Body of pancreas (tissue), 4 donors: ENCODE measurements around the gene THSD7B. TPM values are rescaled to one million over a fixed set of nuclear protein-coding genes. Genes with fewer than 3 reads are reported as not detected.

ENCODE experiments used
- ATAC-seq: fragments of 150-250 bp; one replicate; pipeline ENCODE4 v1.9.1; 2016
- DNase-seq, 4 donors: peaks; one replicate each; pipeline ENCODE4 v3.0.0-alpha.2; 2019
- H3K27ac ChIP-seq, 4 donors: fragments of 200-600 bp; sonication (generic); 1 replicate in 3 of 4; 2 replicates in 1 of 4; pipeline versions ENCODE4 v1.5.1 to v1.6.1; 2016 to 2019; ENCODE audit warnings: mild to moderate bottlenecking in 1 of 4, mixed read lengths in 1 of 4, moderate library complexity in 1 of 4
- H3K27me3 ChIP-seq, 2 donors: fragments of 200-600 bp; sonication (generic); one replicate each; pipeline ENCODE4 v1.6.0; 2016; ENCODE audit warnings: mild to moderate bottlenecking in 1 of 2
- H3K36me3 ChIP-seq, 2 donors: fragments of 200-600 bp; sonication (generic); replicated peaks in 1 of 2; 2 replicates each; pipeline ENCODE4 v1.5.1; 2016; ENCODE audit warnings: low read depth in 2 of 2; ENCODE audit not compliant: insufficient read depth in 1 of 2
- H3K4me1 ChIP-seq: fragments of 200-600 bp; sonication (generic); one replicate; pipeline ENCODE4 v1.6.0; 2016
- H3K4me3 ChIP-seq, 2 donors: fragments of 200-600 bp; sonication (generic); 1 replicate in 1 of 2; 2 replicates in 1 of 2; pipeline ENCODE4 v1.5.1; 2016 to 2019
- H3K9me3 ChIP-seq, 3 donors: fragments of 200-600 bp; sonication (generic); 1 replicate in 2 of 3; 2 replicates in 1 of 3; pipeline ENCODE4 v1.5.1; 2016
- CTCF ChIP-seq, 7 experiments: fragments of 450-650 bp in 4 of 7; fragments of 200-600 bp in 3 of 7; sonication (generic) in 3 of 7; IDR thresholded peaks; one replicate each; pipeline ENCODE4 v1.5.1; 2016 to 2019; ENCODE audit warnings: antibody characterized with exemption in 7 of 7
- POLR2A ChIP-seq, 3 donors: fragments of 450-650 bp; IDR thresholded peaks; one replicate each; pipeline ENCODE4 v1.6.1; 2016; ENCODE audit warnings: antibody characterized with exemption in 3 of 3, mild to moderate bottlenecking in 2 of 3
- WGBS, 2 donors: methylation state at CpG; one replicate each; pipeline ENCODE4 v1.1.5; 2017; 5-methylcytosine and 5-hydroxymethylcytosine counted together
- intact Hi-C: fragments of 100-400 bp; cut with DNase I; formaldehyde crosslinking; loops from one replicate; pipeline ENCODE4 v1.15.1; 2023
- total RNA-seq, 2 donors: library from RNA; depleted of rRNA; stranded (reverse); fragments of >200 nt; gene quantifications; one replicate each; pipeline ENCODE4 v1.1.0, GENCODE V29; 2016

The THSD7B gene
- total RNA-seq, 2 donors from 2014 or later: 0.26 to 0.33 TPM

- TF ChIP-seq CTCF (IDR thresholded peaks at IDR 0.05): no peak
- no peak for TF ChIP-seq POLR2A (IDR thresholded peaks at IDR 0.05)
- Histone ChIP-seq H3K36me3 (no peaks in the 10 kb centered on the region), H3K27ac (no peak overlapping the region), H3K4me1 (no peaks in the 10 kb centered on the region), H3K27me3 (no peaks in the 10 kb centered on the region), H3K4me3 (no peak overlapping the region), H3K9me3 (no peaks in the 10 kb centered on the region)
- intact Hi-C loops: no loop called here
- WGBS, 2 donors: 39 to 53% methylated on average over 3 of the region's 3 CpGs
- ATAC-seq: no peak
- no peak for DNase-seq
These were observed 655.4 kb downstream of the THSD7B start for GRCh38 chr2:137420744-137421143.

- ATAC-seq: no peak
- no peak overlapping the region for H3K4me3 ChIP-seq
- no peaks in the 10 kb centered on the region for H3K36me3 ChIP-seq
- H3K4me1 ChIP-seq: no peaks in the 10 kb centered on the region
- 6 to 37% methylated on average over 1 of the region's 1 CpG for WGBS, 2 donors
- H3K27ac ChIP-seq: no peak overlapping the region
- no peaks in the 10 kb centered on the region for H3K9me3 ChIP-seq
- intact Hi-C loops: no loop called here
- TF ChIP-seq POLR2A (IDR thresholded peaks at IDR 0.05) (no peak), CTCF (IDR thresholded peaks at IDR 0.05) (no peak)
- H3K27me3 ChIP-seq: no peaks in the 10 kb centered on the region
- DNase-seq: no peak
These were observed 669.8 kb downstream of the THSD7B start for GRCh38 chr2:137435162-137435561.

- H3K4me1 ChIP-seq: no peaks in the 10 kb centered on the region
- H3K27ac ChIP-seq: no peak overlapping the region
- WGBS, 2 donors: 45 to 47% methylated on average over 2 of the region's 2 CpGs
- no peak for DNase-seq
- TF ChIP-seq POLR2A (IDR thresholded peaks at IDR 0.05) (no peak), CTCF (IDR thresholded peaks at IDR 0.05) (no peak)
- intact Hi-C loops: no loop called here
- no peak for ATAC-seq
- H3K36me3 ChIP-seq: no peaks in the 10 kb centered on the region
- no peak overlapping the region for H3K4me3 ChIP-seq
- no peaks in the 10 kb centered on the region for H3K9me3 ChIP-seq
- H3K27me3 ChIP-seq: no peaks in the 10 kb centered on the region
These were observed 672.0 kb downstream of the THSD7B start for GRCh38 chr2:137437386-137437785.

- H3K9me3 ChIP-seq: no peaks in the 10 kb centered on the region
- TF ChIP-seq CTCF (IDR thresholded peaks at IDR 0.05) (no peak), POLR2A (IDR thresholded peaks at IDR 0.05) (no peak)
- ATAC-seq: no peak
- H3K4me1 ChIP-seq: no peaks in the 10 kb centered on the region
- no peaks in the 10 kb centered on the region for H3K36me3 ChIP-seq
- no peak overlapping the region for H3K27ac ChIP-seq
- DNase-seq: no peak
- 49 to 67% methylated on average over 1 of the region's 1 CpG for WGBS, 2 donors
- H3K4me3 ChIP-seq: no peak overlapping the region
- no peaks in the 10 kb centered on the region for H3K27me3 ChIP-seq
- intact Hi-C loops: no loop called here
These were observed 679.6 kb downstream of the THSD7B start for GRCh38 chr2:137444970-137445369.

GRCh38 chr2:137449454-137449853 lies 684.1 kb downstream of the THSD7B start:
- no peak for DNase-seq
- intact Hi-C loops: no loop called here
- Histone ChIP-seq H3K27me3 (no peaks in the 10 kb centered on the region), H3K9me3 (no peaks in the 10 kb centered on the region), H3K4me3 (no peak overlapping the region), H3K27ac (no peak overlapping the region), H3K4me1 (no peaks in the 10 kb centered on the region), H3K36me3 (no peaks in the 10 kb centered on the region)
- no peak for TF ChIP-seq POLR2A (IDR thresholded peaks at IDR 0.05)
- no peak for TF ChIP-seq CTCF (IDR thresholded peaks at IDR 0.05)
- ATAC-seq: no peak
